ENCODE measurements around the gene SLC25A25. TPM values are rescaled to one million over a fixed set of nuclear protein-coding genes. Genes with fewer than 3 reads are reported as not detected.

The SLC25A25 gene
- total and polyA plus RNA-seq, 9 of the 15 experiments (the other 6 are each of a cell fraction or from before 2014, with no cell fraction given), result 0.07 to 35.9 (median 23.2) TPM

DNA sequence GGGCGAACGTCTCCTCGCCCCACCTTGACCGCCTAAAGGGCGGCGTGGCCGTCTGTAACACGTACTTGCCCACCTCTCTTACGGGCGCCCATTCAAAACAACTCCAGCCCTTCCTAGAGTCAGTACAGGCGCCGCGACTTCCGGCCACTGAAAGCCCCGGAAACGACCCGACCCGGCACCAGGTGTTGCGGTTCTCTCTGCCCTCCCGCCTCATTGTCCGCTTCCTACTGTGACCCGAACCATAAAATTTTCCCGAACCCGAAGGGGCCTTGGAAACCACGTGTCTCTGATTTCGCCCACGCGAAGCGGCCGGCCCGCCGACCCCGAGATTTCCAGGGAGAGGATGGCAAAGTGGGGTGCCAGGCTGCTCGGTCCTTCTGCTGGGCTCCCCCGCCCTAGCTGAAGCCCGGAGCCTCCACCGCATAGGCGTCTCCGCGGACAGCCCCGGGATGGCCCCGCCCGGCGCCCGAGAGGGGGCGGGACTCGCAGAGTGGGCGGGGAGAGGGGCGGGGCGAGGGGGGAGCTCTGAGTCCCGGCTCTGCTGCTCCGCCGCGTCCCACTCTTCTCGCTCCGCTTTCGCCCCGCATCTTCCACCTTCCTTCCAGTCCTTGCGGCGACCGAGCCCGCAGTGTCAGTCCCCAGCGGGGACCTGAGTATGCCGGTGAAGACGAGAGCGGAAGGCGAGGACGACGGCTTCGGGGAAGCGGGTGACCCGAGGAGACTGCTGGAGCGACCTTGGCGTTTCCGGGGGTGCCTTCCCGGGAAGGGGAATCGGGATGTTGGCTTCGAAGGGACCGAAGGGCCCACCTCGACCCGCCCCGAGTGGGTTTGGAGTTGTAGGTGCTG is 60.2 kb downstream of the SLC25A25 start (continued):
- no peak for TF ChIP-seq PTBP1 (IDR thresholded peaks at IDR 0.05; ENCODE audit: low read depth, low read length)
- peak; percentile 88 for TF ChIP-seq RBFOX2 (IDR thresholded peaks at IDR 0.05; ENCODE audit: low read depth, low read length)
- peak; percentile 97 for TF ChIP-seq MYC (IDR thresholded peaks at IDR 0.05; ENCODE audit: low read depth, low read length)
- TF ChIP-seq MYC (CRISPR knock-in tag; IDR thresholded peaks at IDR 0.05; ENCODE audit: borderline replicate concordance, low read depth), result peak; percentile 85; the same call in 1 of the 2 replicates
- peak; percentile 44; the same call in 1 of the 2 replicates for TF ChIP-seq CBFA2T2 (conservative IDR thresholded peaks at IDR 0.05)
- TF ChIP-seq FUS (optimal IDR thresholded peaks at IDR 0.05; ENCODE audit: low read depth, low read length), result no peak
- TF ChIP-seq, protein P1, sequence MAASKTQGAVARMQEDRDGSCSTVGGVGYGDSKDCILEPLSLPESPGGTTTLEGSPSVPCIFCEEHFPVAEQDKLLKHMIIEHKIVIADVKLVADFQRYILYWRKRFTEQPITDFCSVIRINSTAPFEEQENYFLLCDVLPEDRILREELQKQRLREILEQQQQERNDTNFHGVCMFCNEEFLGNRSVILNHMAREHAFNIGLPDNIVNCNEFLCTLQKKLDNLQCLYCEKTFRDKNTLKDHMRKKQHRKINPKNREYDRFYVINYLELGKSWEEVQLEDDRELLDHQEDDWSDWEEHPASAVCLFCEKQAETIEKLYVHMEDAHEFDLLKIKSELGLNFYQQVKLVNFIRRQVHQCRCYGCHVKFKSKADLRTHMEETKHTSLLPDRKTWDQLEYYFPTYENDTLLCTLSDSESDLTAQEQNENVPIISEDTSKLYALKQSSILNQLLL (CRISPR knock-in tag; IDR thresholded peaks at IDR 0.05; ENCODE audit: borderline replicate concordance), result no peak
- TF ChIP-seq POLR2AphosphoS2 (IDR thresholded peaks at IDR 0.05; ENCODE audit: low read length), result no peak
- peak; percentile 90 for TF ChIP-seq RAD51 (IDR thresholded peaks at IDR 0.05; ENCODE audit: borderline replicate concordance, low read depth)
- peak; percentile 77 for TF ChIP-seq PCBP1 (IDR thresholded peaks at IDR 0.05; ENCODE audit: low read depth, low read length, poor library complexity, severe bottlenecking)
- no peak for TF ChIP-seq ATF1 (CRISPR knock-in tag; IDR thresholded peaks at IDR 0.05)
- peak; percentile 58 for TF ChIP-seq ATF1 (tag; IDR thresholded peaks at IDR 0.05)
- TF ChIP-seq FIP1L1 (IDR thresholded peaks at IDR 0.05; ENCODE audit: low read depth, low read length, poor library complexity, severe bottlenecking), result peak; percentile 73
- no peak for TF ChIP-seq HEY1 (CRISPR knock-in tag; IDR thresholded peaks at IDR 0.05; ENCODE audit: borderline replicate concordance)
- TF ChIP-seq YY1 (IDR thresholded peaks at IDR 0.05; ENCODE audit: borderline replicate concordance in 1 of 3, control insufficient read depth in 1 of 3, extremely low read depth in 1 of 3, insufficient read depth in 3 of 3, insufficient read length in 1 of 3, insufficient replicate concordance in 2 of 3, low read depth in 1 of 3, low read length in 2 of 3), result no peak
- TF ChIP-seq NFE2 (IDR thresholded peaks at IDR 0.05; ENCODE audit: low read depth), result peak; percentile 95
- TF ChIP-seq, protein P2, sequence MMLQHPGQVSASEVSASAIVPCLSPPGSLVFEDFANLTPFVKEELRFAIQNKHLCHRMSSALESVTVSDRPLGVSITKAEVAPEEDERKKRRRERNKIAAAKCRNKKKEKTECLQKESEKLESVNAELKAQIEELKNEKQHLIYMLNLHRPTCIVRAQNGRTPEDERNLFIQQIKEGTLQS (IDR thresholded peaks at IDR 0.05), result no peak
- TF ChIP-seq, protein P2 (CRISPR knock-in tag; conservative IDR thresholded peaks at IDR 0.05), result 0 out of 2 replicates have a peak, but pooled peaks have one; percentile 11
- TF ChIP-seq FOXM1 (IDR thresholded peaks at IDR 0.05; ENCODE audit: low read depth), result peak; percentile 81
- TF ChIP-seq FOXM1 (CRISPR knock-in tag; IDR thresholded peaks at IDR 0.05; ENCODE audit: low read depth), result no peak
- TF ChIP-seq HMGN3 (IDR thresholded peaks at IDR 0.05; ENCODE audit: borderline replicate concordance, extremely low read depth, insufficient read length, low read depth, low read length), result peak; percentile 28
- peak; percentile 53 for TF ChIP-seq CXXC5 (CRISPR knock-in tag; IDR thresholded peaks at IDR 0.05)
- TF ChIP-seq CREM (IDR thresholded peaks at IDR 0.05; ENCODE audit: low read depth), result peak; percentile 49; the same call in 1 of the 2 replicates
- TF ChIP-seq MTA3 (IDR thresholded peaks at IDR 0.05; ENCODE audit: borderline replicate concordance), result no peak
- TF ChIP-seq, protein P3, sequence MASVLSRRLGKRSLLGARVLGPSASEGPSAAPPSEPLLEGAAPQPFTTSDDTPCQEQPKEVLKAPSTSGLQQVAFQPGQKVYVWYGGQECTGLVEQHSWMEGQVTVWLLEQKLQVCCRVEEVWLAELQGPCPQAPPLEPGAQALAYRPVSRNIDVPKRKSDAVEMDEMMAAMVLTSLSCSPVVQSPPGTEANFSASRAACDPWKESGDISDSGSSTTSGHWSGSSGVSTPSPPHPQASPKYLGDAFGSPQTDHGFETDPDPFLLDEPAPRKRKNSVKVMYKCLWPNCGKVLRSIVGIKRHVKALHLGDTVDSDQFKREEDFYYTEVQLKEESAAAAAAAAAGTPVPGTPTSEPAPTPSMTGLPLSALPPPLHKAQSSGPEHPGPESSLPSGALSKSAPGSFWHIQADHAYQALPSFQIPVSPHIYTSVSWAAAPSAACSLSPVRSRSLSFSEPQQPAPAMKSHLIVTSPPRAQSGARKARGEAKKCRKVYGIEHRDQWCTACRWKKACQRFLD (CRISPR knock-in tag; IDR thresholded peaks at IDR 0.05), result peak; percentile 86
- no peak for TF ChIP-seq DPF2 (IDR thresholded peaks at IDR 0.05)
